Amygdala (tissue), 56 donors: ENCODE results near the gene SIGLEC12.
"Not testable (repeated sequence)": the region's sequence is repeated elsewhere in the genome, so short reads cannot be mapped to it uniquely, and the experiment has no call there.

ENCODE experiments used
- DNase-seq, 56 donors: peaks; one replicate each; lab custom pipeline; 2025; lab: John Stamatoyannopoulos, UW

Gene SIGLEC12

DNA sequence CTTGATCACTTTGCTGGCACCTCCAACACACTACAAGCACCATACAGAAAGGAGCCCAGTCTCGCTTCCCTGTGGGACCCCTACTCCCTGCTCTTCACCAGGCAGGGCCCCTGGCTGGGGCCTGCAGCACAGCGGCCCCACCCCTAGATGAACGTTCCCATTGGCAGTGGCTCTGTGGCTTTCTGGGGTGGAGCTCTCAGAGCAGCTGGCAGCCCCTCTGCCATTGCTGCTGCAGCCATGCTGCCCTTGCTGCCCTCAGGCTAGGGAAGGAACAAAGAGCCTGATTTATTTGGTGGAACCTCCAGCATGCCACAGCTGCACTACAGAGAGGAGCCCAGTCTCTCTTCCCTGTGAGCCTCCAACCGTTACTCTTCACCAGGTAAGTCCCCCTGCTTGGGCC is 24.1 kb upstream of the SIGLEC12 start:
- no peak for DNase-seq

GRCh38 chr19:51524666-51525264 is 23.2 kb upstream of the SIGLEC12 start:
- no peak for DNase-seq

DNA sequence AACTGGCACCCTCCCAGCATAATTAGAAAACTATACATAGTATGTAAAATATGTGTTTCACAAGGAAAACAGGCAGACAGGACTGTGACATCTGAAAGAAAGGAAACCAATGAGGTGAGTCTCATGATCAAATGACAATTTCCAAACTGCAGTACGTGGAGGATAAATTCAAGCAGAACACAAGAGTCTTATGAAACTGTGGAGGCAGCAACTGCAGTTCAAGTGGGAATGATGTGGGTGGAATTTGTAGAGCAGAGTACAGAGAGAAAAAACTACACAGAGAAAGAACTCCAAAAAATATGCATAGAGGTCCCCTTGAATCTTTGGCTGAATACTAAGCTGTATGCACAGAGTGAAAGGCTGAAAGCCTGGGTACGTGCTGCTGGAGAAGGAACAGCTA is 20.2 kb upstream of the SIGLEC12 start:
- no peak for DNase-seq

- DNase-seq, result no peak
Observed at GRCh38 chr19:51521357-51521756, 19.8 kb upstream of the SIGLEC12 start.

DNA sequence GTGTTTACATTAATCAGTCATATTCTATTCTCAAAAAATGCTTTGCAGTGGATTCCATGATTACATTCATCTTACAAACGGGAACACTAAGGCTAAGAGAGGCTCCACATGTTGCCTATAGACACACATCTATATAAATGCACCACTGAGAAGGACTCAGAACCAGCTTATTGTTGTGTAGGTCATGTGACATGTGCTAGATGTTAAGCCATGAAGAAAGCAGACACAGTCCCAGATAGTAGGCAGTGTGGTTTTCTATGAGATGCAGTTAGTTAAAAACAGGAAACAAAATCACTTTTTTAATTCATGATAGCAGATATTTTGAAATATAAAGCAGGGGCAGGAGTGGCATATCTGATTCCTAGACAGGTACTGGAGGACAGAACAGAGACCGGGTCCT is 19.1 kb upstream of the SIGLEC12 start:
- no peak for DNase-seq

DNA sequence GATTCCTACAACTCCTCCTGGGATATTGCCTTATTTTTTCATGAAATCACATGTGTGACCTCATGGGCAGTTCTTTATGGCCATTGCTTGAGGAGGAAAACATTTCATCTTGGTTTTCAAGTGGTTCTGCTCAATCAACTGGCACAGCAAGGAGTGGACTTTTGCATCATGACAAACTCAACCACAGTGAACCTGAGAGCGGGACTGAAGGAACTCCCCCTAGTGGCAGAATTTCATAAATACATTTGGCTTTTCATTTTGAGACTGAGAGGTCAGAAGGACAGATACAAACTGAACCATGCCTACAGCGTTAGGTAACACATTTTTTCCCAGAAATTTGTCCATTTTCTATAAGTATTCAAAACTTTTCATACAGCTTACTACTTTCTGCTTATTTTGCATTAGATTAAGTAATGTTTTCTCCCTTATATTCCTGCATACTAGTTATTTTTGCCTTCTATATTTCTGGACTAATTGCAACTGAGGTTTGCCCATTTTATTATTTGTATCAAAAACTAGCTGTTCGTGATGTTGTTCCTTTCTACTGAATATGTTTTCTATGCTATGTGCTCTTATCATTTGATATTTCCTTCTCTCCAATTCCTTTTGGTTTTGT is 13.4 kb upstream of the SIGLEC12 start:
- DNase-seq, result peak in 2 of 56 donors; percentile 1 to 30

GRCh38 chr19:51513968-51514367 is 12.4 kb upstream of the SIGLEC12 start:
- DNase-seq, result no peak

DNA sequence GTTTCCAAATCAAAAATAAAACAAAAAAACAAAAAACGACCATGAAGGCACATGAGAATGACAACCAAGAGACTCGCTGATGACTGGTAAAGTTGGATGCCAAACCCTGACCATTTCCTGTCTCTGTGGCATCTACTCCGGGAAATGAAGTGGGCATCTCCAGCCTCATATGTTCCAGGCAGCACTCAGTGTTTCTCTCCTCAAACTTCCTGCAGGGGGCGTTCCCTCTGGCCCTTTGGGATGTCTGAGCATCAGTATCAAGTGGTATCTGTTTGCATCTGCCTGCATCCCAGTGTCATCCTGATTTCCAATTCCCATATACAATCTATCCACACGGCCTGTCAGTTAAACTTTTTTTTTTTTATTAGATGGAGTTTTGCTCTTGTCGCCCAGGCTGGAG is 9.8 kb upstream of the SIGLEC12 start:
- no peak for DNase-seq

- no peak for DNase-seq
Observed at GRCh38 chr19:51509823-51510660, 8.4 kb upstream of the SIGLEC12 start.

GRCh38 chr19:51508059-51508733 is 6.6 kb upstream of the SIGLEC12 start:
- DNase-seq, result no peak

DNA sequence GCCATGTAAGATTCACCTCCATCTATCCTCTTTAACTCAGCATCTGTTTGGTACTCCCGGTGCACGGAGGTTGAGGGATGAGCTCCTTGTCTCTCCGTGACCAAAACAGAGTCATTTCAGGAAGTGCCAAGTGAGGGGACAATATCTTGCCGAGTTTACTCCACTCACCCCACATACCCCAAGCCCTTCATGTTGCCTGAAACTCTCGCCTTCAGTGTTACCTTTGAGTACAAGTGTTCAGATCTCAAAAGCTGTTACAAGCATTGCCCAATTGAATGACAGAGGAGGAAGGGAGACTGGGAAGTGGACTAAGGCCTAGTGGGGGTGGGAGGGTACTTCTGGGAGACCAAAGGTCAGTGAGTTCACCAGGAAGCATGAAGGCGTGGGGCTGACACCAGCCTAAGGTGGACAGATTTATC is 6.0 kb upstream of the SIGLEC12 start:
- DNase-seq, result no peak

- DNase-seq, result no peak
Observed at GRCh38 chr19:51507192-51507591, 5.6 kb upstream of the SIGLEC12 start.

DNA sequence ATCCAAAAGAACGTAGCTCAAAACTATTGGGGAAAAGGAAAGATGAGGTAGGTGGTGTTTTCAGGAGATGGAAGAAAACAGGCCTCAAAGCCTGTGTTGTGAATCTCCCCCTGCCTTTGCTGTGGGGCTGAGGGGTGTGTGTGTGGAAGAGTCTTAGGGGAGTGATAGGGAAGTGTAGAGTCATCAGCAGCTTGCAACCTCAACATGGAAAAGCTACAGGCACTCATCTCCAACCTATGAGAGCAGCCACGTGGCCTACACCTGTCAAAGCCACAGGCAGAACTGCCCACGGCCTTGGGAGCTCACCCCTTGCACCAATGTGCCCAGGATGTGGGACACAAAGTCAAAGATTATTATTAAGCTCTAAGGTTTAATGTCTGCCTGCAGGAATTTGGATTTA is 4.3 kb upstream of the SIGLEC12 start:
- DNase-seq, result no peak

DNA sequence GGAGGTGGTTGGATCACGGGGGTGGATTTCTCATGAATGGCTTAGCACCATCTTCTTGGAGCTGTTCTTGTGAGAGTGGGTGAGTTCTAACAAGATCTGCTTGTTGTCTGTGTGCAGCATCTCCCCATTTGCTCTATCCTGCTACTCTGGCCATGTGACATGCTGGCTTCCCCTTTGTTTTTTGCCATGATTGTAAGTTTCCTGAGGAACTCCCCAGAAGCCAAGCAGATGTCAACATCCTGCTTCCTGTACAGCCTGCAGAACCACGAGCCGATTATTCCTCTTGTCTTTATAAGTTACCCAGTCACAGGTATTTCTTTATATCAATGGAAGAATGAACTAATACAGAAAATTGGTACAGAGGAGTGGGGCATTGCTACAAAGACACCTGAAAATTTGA is 2.3 kb upstream of the SIGLEC12 start:
- DNase-seq, result no peak

DNA sequence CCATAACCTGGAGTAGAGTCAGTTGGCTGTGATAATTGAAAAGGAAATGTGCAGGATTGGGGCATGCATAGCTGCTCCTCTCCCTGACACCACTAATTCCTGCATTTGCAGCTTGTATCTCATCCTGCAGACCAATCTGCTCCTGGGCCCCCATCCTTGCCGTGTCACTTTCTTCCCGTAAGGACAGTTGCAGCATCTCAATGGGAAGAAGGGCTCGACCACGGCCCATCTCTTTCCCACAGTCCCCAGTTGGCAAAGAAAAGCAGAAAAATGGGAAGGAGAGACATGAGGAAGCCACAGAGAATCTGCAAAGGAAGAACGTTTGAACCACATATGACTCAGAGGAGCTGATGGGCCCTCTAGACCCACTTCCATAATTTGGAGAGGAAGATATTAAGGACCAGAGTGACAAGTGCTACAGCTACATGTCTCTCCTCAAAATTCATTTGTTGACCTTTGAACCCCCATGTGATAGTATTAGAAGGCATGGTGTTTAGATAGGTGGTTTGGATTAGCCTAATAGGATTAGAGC is 1.8 kb upstream of the SIGLEC12 start:
- no peak for DNase-seq

- DNase-seq, result not testable (repeated sequence)
Observed at GRCh38 chr19:51500931-51501330, 669 bp downstream of the SIGLEC12 start.

DNA sequence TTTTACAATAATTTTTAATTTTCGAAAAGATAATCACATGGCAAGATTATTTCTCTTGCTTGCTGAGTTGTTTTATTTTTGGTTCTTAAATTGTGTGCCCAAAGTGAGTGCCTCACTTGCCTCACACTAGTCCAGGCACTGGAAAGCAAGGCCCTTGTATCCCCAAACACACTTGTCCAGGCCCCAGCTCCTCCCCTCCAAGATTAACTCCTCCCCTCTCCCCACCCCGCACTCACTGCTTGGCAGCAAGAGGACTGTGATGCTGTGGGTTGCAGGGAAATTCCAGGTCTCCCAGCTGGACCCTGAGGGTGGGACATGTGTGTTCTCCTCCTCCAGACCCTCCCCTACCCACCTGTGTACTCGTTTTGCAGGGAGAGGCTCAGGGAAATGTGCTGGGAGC is 3.9 kb downstream of the SIGLEC12 start:
- DNase-seq, result no peak

DNA sequence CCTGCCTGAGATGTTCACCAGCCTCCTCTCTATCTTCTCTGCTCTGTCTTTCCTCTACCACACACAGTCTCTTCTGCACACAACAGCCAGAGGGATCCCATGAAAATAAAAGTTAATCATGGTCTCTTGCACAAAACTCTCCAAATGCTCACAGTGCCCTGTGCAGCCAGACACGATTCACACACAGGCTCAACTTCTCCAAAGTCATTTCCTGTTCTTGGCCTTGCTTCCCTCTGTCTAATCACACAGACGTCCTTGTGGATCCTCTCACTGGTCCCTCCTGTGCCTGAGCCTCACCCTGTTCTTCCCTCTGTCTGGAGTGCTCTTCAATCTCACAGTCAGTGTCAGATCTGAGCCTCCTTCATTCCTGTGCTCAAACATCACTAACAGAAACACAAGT is 7.8 kb downstream of the SIGLEC12 start:
- DNase-seq, result peak in 1 of 56 donors; percentile 2

GRCh38 chr19:51491586-51491985 is 10.0 kb downstream of the SIGLEC12 start:
- DNase-seq, result no peak

DNA sequence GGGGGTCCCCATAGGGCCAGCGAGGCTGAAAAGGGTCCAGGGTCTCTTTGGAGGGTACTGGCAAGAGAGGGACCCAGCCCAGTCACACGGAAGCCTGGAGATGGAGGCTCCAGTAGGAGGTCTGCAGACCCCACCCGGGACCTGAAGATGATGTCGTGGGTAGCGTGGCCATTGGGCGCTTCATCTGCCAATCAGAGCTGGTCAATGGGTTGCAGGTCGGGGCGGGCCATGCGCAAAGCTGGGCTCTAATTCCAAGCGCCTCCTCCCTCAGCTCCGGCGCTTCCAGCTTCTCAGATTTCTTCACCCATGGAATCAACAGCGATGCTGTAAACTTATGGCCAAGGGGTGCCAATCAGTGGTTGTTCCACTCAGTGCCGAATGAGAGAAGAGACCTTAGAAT is 10.9 kb downstream of the SIGLEC12 start:
- no peak for DNase-seq

DNA sequence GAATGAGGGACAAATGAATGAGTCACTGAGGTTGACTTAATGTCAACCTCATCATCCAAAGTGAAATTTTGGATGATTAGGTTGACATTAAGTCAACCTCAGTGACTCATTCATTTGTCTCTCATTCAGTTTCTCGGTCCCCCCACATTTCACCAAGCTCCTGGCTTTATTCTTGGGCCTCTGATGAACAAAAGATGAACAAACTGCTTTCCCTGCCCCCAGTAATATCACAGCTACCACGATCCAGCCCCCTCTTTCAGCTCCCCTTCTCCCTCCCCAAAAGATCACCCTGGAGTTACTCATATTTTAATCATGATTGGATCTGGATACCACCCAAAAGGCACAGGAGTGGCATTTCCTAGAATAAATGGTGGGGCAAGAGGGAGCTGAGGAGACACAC is 12.5 kb downstream of the SIGLEC12 start:
- DNase-seq, result no peak
